ENCODE measurements around the gene ERC2. TPM values are rescaled to one million over a fixed set of nuclear protein-coding genes. Genes with fewer than 3 reads are reported as not detected.

The ERC2 gene
- total RNA-seq, 2 donors from 2014 or later: 16.1 to 22.8 TPM

- WGBS, 2 experiments (ENCODE audit: insufficient coverage in 1 of 2, insufficient read length in 1 of 2): 100% methylated on average over 1 of the region's 1 CpG; no CpG with 5 or more reads in 1 of the 2 experiments
- no peak for DNase-seq
- Mint-ChIP-seq H3K36me3 (ENCODE audit: low read depth) (no peaks in the 10 kb centered on the region), H3K27ac (no peak overlapping the region), H3K4me3 (no peak overlapping the region), H3K4me1 (peaks cover 9% of the 10 kb centered on the region), H3K9me3 (no peaks in the 10 kb centered on the region), H3K27me3 (ENCODE audit: insufficient read depth) (no peaks in the 10 kb centered on the region)
- H3K36me3 ChIP-seq (ENCODE audit: control insufficient read depth, insufficient read depth, low read length): no peaks in the 10 kb centered on the region
- no peaks in the 10 kb centered on the region for H3K27me3 ChIP-seq (ENCODE audit: control insufficient read depth, insufficient read depth, low read length, poor library complexity, severe bottlenecking)
- H3K4me1 ChIP-seq (ENCODE audit: control insufficient read depth, insufficient read depth, low read length): no peaks in the 10 kb centered on the region
- no peak overlapping the region for H3K9ac ChIP-seq (ENCODE audit: extremely low read depth, low read length, poor library complexity, severe bottlenecking)
- no peak overlapping the region for H3K27ac ChIP-seq (ENCODE audit: low read depth, low read length)
- H3K4me3 ChIP-seq (ENCODE audit: low read length): no peak overlapping the region
- no peaks in the 10 kb centered on the region for H3K9me3 ChIP-seq (ENCODE audit: control insufficient read depth, low read length)
- TF ChIP-seq, protein P1, sequence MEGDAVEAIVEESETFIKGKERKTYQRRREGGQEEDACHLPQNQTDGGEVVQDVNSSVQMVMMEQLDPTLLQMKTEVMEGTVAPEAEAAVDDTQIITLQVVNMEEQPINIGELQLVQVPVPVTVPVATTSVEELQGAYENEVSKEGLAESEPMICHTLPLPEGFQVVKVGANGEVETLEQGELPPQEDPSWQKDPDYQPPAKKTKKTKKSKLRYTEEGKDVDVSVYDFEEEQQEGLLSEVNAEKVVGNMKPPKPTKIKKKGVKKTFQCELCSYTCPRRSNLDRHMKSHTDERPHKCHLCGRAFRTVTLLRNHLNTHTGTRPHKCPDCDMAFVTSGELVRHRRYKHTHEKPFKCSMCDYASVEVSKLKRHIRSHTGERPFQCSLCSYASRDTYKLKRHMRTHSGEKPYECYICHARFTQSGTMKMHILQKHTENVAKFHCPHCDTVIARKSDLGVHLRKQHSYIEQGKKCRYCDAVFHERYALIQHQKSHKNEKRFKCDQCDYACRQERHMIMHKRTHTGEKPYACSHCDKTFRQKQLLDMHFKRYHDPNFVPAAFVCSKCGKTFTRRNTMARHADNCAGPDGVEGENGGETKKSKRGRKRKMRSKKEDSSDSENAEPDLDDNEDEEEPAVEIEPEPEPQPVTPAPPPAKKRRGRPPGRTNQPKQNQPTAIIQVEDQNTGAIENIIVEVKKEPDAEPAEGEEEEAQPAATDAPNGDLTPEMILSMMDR (conservative IDR thresholded peaks at IDR 0.05): no peak
Measured at GRCh38 chr3:56363720-56364119, 104.5 kb downstream of the ERC2 start.

DNA sequence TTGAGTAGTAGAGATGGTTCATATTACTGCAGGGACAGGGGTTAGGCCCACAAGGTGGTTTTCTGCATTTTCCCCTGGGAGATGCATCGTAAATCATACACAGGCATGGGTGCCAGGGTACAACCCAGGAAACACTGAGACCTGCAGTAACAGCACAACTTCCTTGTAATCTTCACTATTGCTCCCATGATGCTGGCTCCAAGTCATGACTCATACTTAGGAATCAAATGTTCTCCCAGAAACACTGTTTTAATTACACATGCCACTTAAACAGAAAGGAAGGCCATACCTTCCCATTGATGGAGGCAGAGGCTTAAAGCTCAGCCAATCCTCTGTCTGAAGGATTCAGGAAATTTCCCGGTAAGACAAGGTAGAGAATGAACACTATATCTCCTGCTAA, 106.5 kb downstream of the ERC2 start:
- Mint-ChIP-seq H3K4me3 (no peak overlapping the region), H3K27me3 (ENCODE audit: insufficient read depth) (no peaks in the 10 kb centered on the region), H3K27ac (no peak overlapping the region), H3K9me3 (no peaks in the 10 kb centered on the region), H3K4me1 (peaks cover 17% of the 10 kb centered on the region), H3K36me3 (ENCODE audit: low read depth) (no peaks in the 10 kb centered on the region)
- Histone ChIP-seq H3K9ac (ENCODE audit: extremely low read depth, low read length, poor library complexity, severe bottlenecking) (no peak overlapping the region), H3K36me3 (ENCODE audit: control insufficient read depth, insufficient read depth, low read length) (no peaks in the 10 kb centered on the region), H3K4me1 (ENCODE audit: control insufficient read depth, insufficient read depth, low read length) (no peaks in the 10 kb centered on the region), H3K9me3 (ENCODE audit: control insufficient read depth, low read length) (no peaks in the 10 kb centered on the region), H3K4me3 (ENCODE audit: low read length) (no peak overlapping the region), H3K27ac (ENCODE audit: low read depth, low read length) (no peak overlapping the region), H3K27me3 (ENCODE audit: control insufficient read depth, insufficient read depth, low read length, poor library complexity, severe bottlenecking) (no peaks in the 10 kb centered on the region)
- 97 to 100% methylated on average over 2 of the region's 2 CpGs for WGBS, 2 experiments (ENCODE audit: insufficient coverage in 1 of 2, insufficient read length in 1 of 2)
- no peak for DNase-seq
- TF ChIP-seq, protein P1 (conservative IDR thresholded peaks at IDR 0.05): no peak

GRCh38 chr3:56357266-56357665, 111.0 kb downstream of the ERC2 start:
- H3K9me3 Mint-ChIP-seq: no peaks in the 10 kb centered on the region
- peak; percentile 63 for DNase-seq
- Histone ChIP-seq H3K36me3 (ENCODE audit: control insufficient read depth, insufficient read depth, low read length) (no peaks in the 10 kb centered on the region), H3K4me3 (ENCODE audit: low read length) (no peak overlapping the region), H3K9me3 (ENCODE audit: control insufficient read depth, low read length) (no peaks in the 10 kb centered on the region), H3K9ac (ENCODE audit: extremely low read depth, low read length, poor library complexity, severe bottlenecking) (no peak overlapping the region), H3K27me3 (ENCODE audit: control insufficient read depth, insufficient read depth, low read length, poor library complexity, severe bottlenecking) (no peaks in the 10 kb centered on the region), H3K4me1 (ENCODE audit: control insufficient read depth, insufficient read depth, low read length) (peaks cover 5% of the 10 kb centered on the region), H3K27ac (ENCODE audit: low read depth, low read length) (no peak overlapping the region)
- H3K4me3 Mint-ChIP-seq: no peak overlapping the region
- H3K36me3 Mint-ChIP-seq (ENCODE audit: low read depth): no peaks in the 10 kb centered on the region
- 85 to 94% methylated on average over 2 to 3 of the region's 3 CpGs for WGBS, 2 experiments (ENCODE audit: insufficient coverage in 1 of 2, insufficient read length in 1 of 2)
- peaks cover 32% of the 10 kb centered on the region for H3K4me1 Mint-ChIP-seq
- TF ChIP-seq, protein P1 (conservative IDR thresholded peaks at IDR 0.05): no peak
- H3K27me3 Mint-ChIP-seq (ENCODE audit: insufficient read depth): no peaks in the 10 kb centered on the region
- peak overlapping the region; percentile 38 for H3K27ac Mint-ChIP-seq
